HCT116 (cell line): ENCODE results near the gene BICRA. TPM values are rescaled to one million over a fixed set of nuclear protein-coding genes. Genes with fewer than 3 reads are reported as not detected.

Experiments
- ATAC-seq: fragments of 200-7000 bp; cut with Tn5 transposase; 2 replicates; pipeline ENCODE4 v1.9.1; 2020; ENCODE audit warnings: mild to moderate bottlenecking, moderate library complexity
- BruUV-seq: library from RNA; stranded (reverse); fragments of 400-500 nt; replicated peaks from 2 replicates; lab custom pipeline; 2021; lab: Mats Ljungman, UMichigan
- CTCF ChIA-PET: fragments of 300-600 bp; sonication (Branson Sonifier 250); formaldehyde crosslinking; loops from one replicate; lab custom pipeline; 2021; ENCODE audit warnings: antibody characterized with exemption; lab: Charles Lee
- POLR2A ChIA-PET: fragments of 300-600, 350-600 bp; sonication (Branson Sonifier 250); formaldehyde crosslinking; loops from one replicate; lab custom pipeline; 2021; ENCODE audit warnings: antibody characterized with exemption; lab: Charles Lee
- RAD21 ChIA-PET, 2 experiments: fragments of 300-600 bp; sonication (Branson Sonifier 250); formaldehyde crosslinking; loops; one replicate each; lab custom pipeline; 2023; ENCODE audit warnings: low total read pairs in 2 of 2; ENCODE audit not compliant: uncharacterized antibody in 2 of 2, unreplicated experiment in 2 of 2, low non-redundant PET in 1 of 2; lab: Charles Lee
- DNase-seq: peaks from one replicate; pipeline ENCODE4 v3.0.0-alpha.2; 2010; ENCODE audit warnings: low read depth, low spot score
- H2AFZ ChIP-seq: fragments of 200-600 bp; shearing (Covaris generic), sonication (generic); 2 replicates; pipeline ENCODE4 v1.6.1; 2017; ENCODE audit warnings: low read depth, mixed run types, mixed read lengths, antibody characterized with exemption, low read length; ENCODE audit not compliant: poor library complexity, severe bottlenecking
- H3K27ac ChIP-seq: 2 replicates; pipeline ENCODE4 v1.5.1; 2012; ENCODE audit warnings: low read depth, low read length
- H3K27me3 ChIP-seq: fragments of 200-600 bp; sonication (generic); 2 replicates; pipeline ENCODE4 v1.6.1; 2016; ENCODE audit warnings: mixed run types, low read length, mixed read lengths; ENCODE audit not compliant: insufficient read depth
- H3K36me3 ChIP-seq, 2 experiments: fragments of 200-500 bp in 1 of 2; fragments of 200-600 bp in 1 of 2; sonication (Bioruptor generic) in 1 of 2; sonication (generic) in 1 of 2; 2 replicates each; pipeline versions ENCODE4 v1.5.1 to v1.6.1; 2014 to 2016; ENCODE audit warnings: low read length in 2 of 2, inconsistent platforms in 1 of 2, mixed read lengths in 1 of 2, mixed run types in 1 of 2; ENCODE audit not compliant: insufficient read depth in 2 of 2, control insufficient read depth in 1 of 2
- H3K4me1 ChIP-seq, 2 experiments: fragments of 200-600 bp in 1 of 2; sonication (generic) in 1 of 2; 2 replicates each; pipeline versions ENCODE4 v1.5.1 to v1.6.1; 2012 to 2017; ENCODE audit warnings: low read length in 2 of 2, inconsistent platforms in 1 of 2, mild to moderate bottlenecking in 1 of 2, mixed read lengths in 1 of 2, mixed run types in 1 of 2, moderate library complexity in 1 of 2; ENCODE audit not compliant: insufficient read depth in 2 of 2, control insufficient read depth in 1 of 2
- H3K4me2 ChIP-seq: fragments of 200-600 bp; sonication (generic); 2 replicates; pipeline ENCODE4 v1.6.1; 2017; ENCODE audit warnings: mixed run types, low read length, mixed read lengths
- H3K4me3 ChIP-seq, 2 experiments: fragments of 200-600 bp in 1 of 2; sonication (generic) in 1 of 2; replicated peaks in 1 of 2; 2 replicates each; pipeline ENCODE4 v1.5.1; 2011 to 2016; ENCODE audit warnings: low read length in 2 of 2, control low read depth in 1 of 2, low read depth in 1 of 2, mild to moderate bottlenecking in 1 of 2, mixed read lengths in 1 of 2, mixed run types in 1 of 2
- H3K79me2 ChIP-seq: fragments of 200-600 bp; sonication (generic); 2 replicates; pipeline ENCODE4 v1.6.1; 2017; ENCODE audit warnings: mild to moderate bottlenecking, mixed run types, low read length, moderate library complexity, mixed read lengths; ENCODE audit not compliant: insufficient read depth
- H3K9ac ChIP-seq: fragments of 200-600 bp; sonication (generic); 2 replicates; pipeline ENCODE4 v1.6.1; 2016; ENCODE audit warnings: low read length, mixed read lengths
- H3K9me2 ChIP-seq: fragments of 200-600 bp; sonication (generic), shearing (Covaris generic); 2 replicates; pipeline ENCODE4 v1.6.1; 2017; ENCODE audit warnings: mixed run types, mild to moderate bottlenecking, moderate library complexity; ENCODE audit not compliant: insufficient read depth
- H3K9me3 ChIP-seq, 2 experiments: fragments of 200-500 bp in 1 of 2; fragments of 200-600 bp in 1 of 2; sonication (Bioruptor generic) in 1 of 2; sonication (generic) in 1 of 2; 2 replicates each; pipeline ENCODE4 v1.6.1; 2014 to 2017; ENCODE audit warnings: low read length in 2 of 2, mixed read lengths in 2 of 2, inconsistent platforms in 1 of 2, low read depth in 1 of 2, mild to moderate bottlenecking in 1 of 2, mixed run types in 1 of 2, moderate library complexity in 1 of 2; ENCODE audit not compliant: control insufficient read depth in 1 of 2, insufficient read depth in 1 of 2
- H4K20me1 ChIP-seq: fragments of 200-600 bp; sonication (generic), shearing (Covaris generic); 2 replicates; pipeline ENCODE4 v1.6.1; 2017; ENCODE audit warnings: mixed run types, mild to moderate bottlenecking, moderate library complexity; ENCODE audit not compliant: insufficient read depth
- CBX3 ChIP-seq: IDR thresholded peaks from 2 replicates; pipeline ENCODE4 v1.6.1; 2012; ENCODE audit warnings: low read depth
- CEBPB ChIP-seq: IDR thresholded peaks from 2 replicates; pipeline ENCODE4 v1.6.1; 2012; ENCODE audit warnings: low read depth
- EZH2 ChIP-seq: fragments of 200-600 bp; sonication (generic); IDR thresholded peaks from 2 replicates; pipeline ENCODE4 v1.6.1; 2017; ENCODE audit warnings: antibody characterized with exemption, mixed run types
- EZH2phosphoT487 ChIP-seq: fragments of 200-600 bp; IDR thresholded peaks from 2 replicates; pipeline ENCODE4 v1.6.1; 2018; ENCODE audit warnings: antibody characterized with exemption, borderline replicate concordance
- JUND ChIP-seq: IDR thresholded peaks from 2 replicates; pipeline ENCODE4 v1.6.1; 2012
- MAX ChIP-seq: IDR thresholded peaks from 2 replicates; pipeline ENCODE4 v1.6.1; 2012
- POLR2A ChIP-seq: IDR thresholded peaks from 2 replicates; pipeline ENCODE4 v1.7.0; 2011; ENCODE audit warnings: borderline replicate concordance; ENCODE audit not compliant: insufficient read depth, insufficient read length; ENCODE audit errors: extremely low read depth
- POLR2AphosphoS5 ChIP-seq: IDR thresholded peaks from 2 replicates; pipeline ENCODE4 v1.6.1; 2011; ENCODE audit warnings: mild to moderate bottlenecking, low read depth, low read length, moderate library complexity
- RAD21 ChIP-seq: IDR thresholded peaks from 2 replicates; pipeline ENCODE4 v1.6.1; 2012; ENCODE audit warnings: low read depth, mild to moderate bottlenecking
- REST ChIP-seq: IDR thresholded peaks from 2 replicates; pipeline ENCODE4 v1.6.1; 2012; ENCODE audit warnings: low read depth
- SIN3A ChIP-seq: IDR thresholded peaks from 2 replicates; pipeline ENCODE4 v1.6.1; 2012; ENCODE audit warnings: low read depth
- SP1 ChIP-seq: IDR thresholded peaks from 2 replicates; pipeline ENCODE4 v1.6.1; 2012; ENCODE audit warnings: low read depth
- SRF ChIP-seq: IDR thresholded peaks from 2 replicates; pipeline ENCODE4 v1.6.1; 2012; ENCODE audit warnings: low read depth
- TCF7L2 ChIP-seq: IDR thresholded peaks from 2 replicates; pipeline ENCODE4 v1.7.0; 2011; ENCODE audit warnings: borderline replicate concordance, inconsistent platforms; ENCODE audit not compliant: insufficient read depth, insufficient read length; ENCODE audit errors: extremely low read depth
- intact Hi-C: fragments of 100-400 bp; cut with micrococcal nuclease; formaldehyde crosslinking; loops from 2 replicates; pipeline ENCODE4 v1.10.0; 2022
- total RNA-seq: library from RNA; stranded (reverse); gene quantifications from one replicate; pipeline ENCODE4 v1.2.1, GENCODE V29; 2021; ENCODE audit not compliant: unreplicated experiment
- TF ChIP-seq, protein P1 (sequence below): IDR thresholded peaks from 2 replicates; pipeline ENCODE4 v1.6.1; 2012

BICRA gene
- total RNA-seq, 1 experiment from 2014 or later, result 11.3 TPM

DNA sequence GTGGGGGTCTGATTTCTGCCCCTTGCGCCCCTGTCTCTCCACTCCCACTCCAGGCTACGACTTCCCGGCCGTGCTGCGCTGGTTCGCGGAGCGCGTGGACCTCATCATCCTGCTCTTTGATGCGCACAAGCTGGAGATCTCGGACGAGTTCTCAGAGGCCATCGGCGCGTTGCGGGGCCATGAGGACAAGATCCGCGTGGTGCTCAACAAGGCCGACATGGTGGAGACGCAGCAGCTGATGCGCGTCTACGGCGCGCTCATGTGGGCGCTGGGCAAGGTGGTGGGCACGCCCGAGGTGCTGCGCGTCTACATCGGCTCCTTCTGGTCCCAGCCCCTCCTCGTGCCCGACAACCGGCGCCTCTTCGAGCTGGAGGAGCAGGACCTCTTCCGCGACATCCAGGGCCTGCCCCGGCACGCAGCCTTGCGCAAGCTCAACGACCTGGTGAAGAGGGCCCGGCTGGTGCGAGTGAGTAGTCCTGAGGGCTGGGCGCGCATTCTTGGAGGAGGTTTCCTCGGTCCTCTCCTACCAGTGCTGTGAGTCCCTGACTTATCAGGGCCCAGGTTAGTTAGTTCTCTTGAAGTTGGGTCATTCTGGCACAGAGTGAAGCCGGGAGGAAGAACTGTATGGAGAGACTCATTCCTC is 116.9 kb downstream of the BICRA start:
- RAD21 ChIA-PET, result no interaction called here
- Histone ChIP-seq H3K79me2 (peaks cover 7% of the 10 kb centered on the region), H3K36me3 (peaks cover 2 to 17% of the 10 kb centered on the region in 2 experiments; a peak in 3 of 4 replicates), H3K4me3 (no peak overlapping the region), H3K9me3 (no peaks in the 10 kb centered on the region), H3K27me3 (no peaks in the 10 kb centered on the region), H3K4me2 (peak overlapping the region; percentile 49), H3K27ac (peak overlapping the region; percentile 45), H2AFZ (no peak overlapping the region), H3K9ac (peak overlapping the region; percentile 33), H3K4me1 (peaks cover 42 to 84% of the 10 kb centered on the region in 2 experiments), H3K9me2 (no peaks in the 10 kb centered on the region), H4K20me1 (no peaks in the 10 kb centered on the region)
- intact Hi-C loops, result no loop called here
- TF ChIP-seq POLR2A (no peak), RAD21 (no peak), MAX (no peak), SIN3A (no peak), EZH2 (no peak), JUND (no peak), TCF7L2 (no peak), CEBPB (peak; percentile 54; the same call in 1 of the 2 replicates)
- TF ChIP-seq, protein P1, sequence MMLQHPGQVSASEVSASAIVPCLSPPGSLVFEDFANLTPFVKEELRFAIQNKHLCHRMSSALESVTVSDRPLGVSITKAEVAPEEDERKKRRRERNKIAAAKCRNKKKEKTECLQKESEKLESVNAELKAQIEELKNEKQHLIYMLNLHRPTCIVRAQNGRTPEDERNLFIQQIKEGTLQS, result no peak
- BruUV-seq, result no TSS peak
- POLR2A ChIA-PET, result interaction anchor here (0.9 to 1.2 kb wide), 3 partner anchors 13 to 18 kb away, joined by 3 read pairs; partner anchors contain the start of gene EHD2
- CTCF ChIA-PET, result interaction anchor here (9.2 kb wide), 1 partner anchor 13 kb away, joined by 62 read pairs; the partner anchor contains the start of gene EHD2
- no peak for ATAC-seq
- DNase-seq, result no peak

GRCh38 chr19:47726467-47726866 is 117.5 kb downstream of the BICRA start:
- BruUV-seq, result no TSS peak
- no peaks in the 10 kb centered on the region for H4K20me1 ChIP-seq
- H3K27ac ChIP-seq, result peak overlapping the region; percentile 45
- peaks cover 2 to 18% of the 10 kb centered on the region in 2 experiments; a peak in 3 of 4 replicates for H3K36me3 ChIP-seq
- peak overlapping the region; percentile 49 for H3K4me2 ChIP-seq
- no peak overlapping the region for H3K4me3 ChIP-seq
- peaks cover 8% of the 10 kb centered on the region for H3K79me2 ChIP-seq
- DNase-seq (no peak), ATAC-seq (no peak)
- H3K4me1 ChIP-seq, result peaks cover 42 to 85% of the 10 kb centered on the region in 2 experiments
- intact Hi-C loops, result no loop called here
- no peaks in the 10 kb centered on the region for H3K9me3 ChIP-seq
- peak overlapping the region; percentile 33 for H3K9ac ChIP-seq
- ChIA-PET RAD21 (no interaction called here), POLR2A (interaction anchor here (1.2 kb wide), 1 partner anchor 15 kb away, joined by 3 read pairs; no protein-coding TSS in a partner anchor), CTCF (interaction anchor here (9.2 kb wide), 1 partner anchor 14 kb away, joined by 62 read pairs; the partner anchor contains the start of gene EHD2)
- H2AFZ ChIP-seq, result no peak overlapping the region
- no peaks in the 10 kb centered on the region for H3K27me3 ChIP-seq
- no peaks in the 10 kb centered on the region for H3K9me2 ChIP-seq
- TF ChIP-seq REST (no peak), CBX3 (peak; percentile 66; the same call in 1 of the 2 replicates), POLR2AphosphoS5 (no peak), SRF (no peak), CEBPB (peak; percentile 93), SIN3A (no peak), EZH2phosphoT487 (no peak), SP1 (peak; percentile 54; the same call in 1 of the 2 replicates)
